A549 treated with AZD2906 at 1 μM for 4 hours (cell line): ENCODE measurements around the gene OPALIN. TPM values are rescaled to one million over a fixed set of nuclear protein-coding genes. Genes with fewer than 3 reads are reported as not detected.

Experiments
- total RNA-seq: library from RNA; stranded (reverse); fragments of 200-300 nt; extraction: Qiagen RNA extraction; gene quantifications from 5 replicates; pipeline ENCODE4 v1.2.3, GENCODE V29; 2022

OPALIN gene
- total RNA-seq = not detected in 5 replicates

GRCh38 chr10:96358851-96359540 lies at the start of gene OPALIN:
Gene OPALIN, minus strand, starts transcription at chr10:96359002. Its CDS starts 106 bp downstream, at chr10:96358896.

GRCh38 chr10:96304230-96304629 lies 54.6 kb downstream of the OPALIN start, which contains the start of gene DNTT:
Gene DNTT, plus strand, starts transcription at chr10:96304434. Its CDS starts 64 bp downstream, at chr10:96304498.

Other genes with a start within 250 kb of the OPALIN start
- 6.0 to 8.0 TPM (median 6.9 TPM) in 5 replicates for gene ZNF518A, start 228.7 kb downstream of the OPALIN start, total RNA-seq
- gene BLNK, start 87.4 kb downstream of the OPALIN start, total RNA-seq = 0.06 TPM in 1 of 5 replicates, not detected in the others
- gene DNTT, start 54.6 kb downstream of the OPALIN start, total RNA-seq = not detected in 5 replicates
- 0.06 to 0.12 TPM (median 0.07 TPM) in 5 replicates for gene TLL2, start 154.9 kb upstream of the OPALIN start, total RNA-seq
- gene TM9SF3, start 228.0 kb upstream of the OPALIN start, total RNA-seq = 65.2 to 87.3 TPM (median 75.8 TPM) in 5 replicates